HepG2 (cell line): Measurements from ENCODE around the gene CTNNBIP1. TPM values are rescaled to one million over a fixed set of nuclear protein-coding genes. Genes with fewer than 3 reads are reported as not detected.

Experiments used
- AKNA ChIP-seq: sonication (generic); formaldehyde crosslinking; IDR thresholded peaks from 2 replicates; pipeline ENCODE4 v1.4.0; 2020; ENCODE audit warnings: missing genetic modification reagents, borderline replicate concordance
- BCL6 ChIP-seq: IDR thresholded peaks from 2 replicates; pipeline ENCODE4 v1.6.1; 2016; ENCODE audit warnings: missing genetic modification reagents, missing compliant biosample characterization
- TBP ChIP-seq: sonication (generic); formaldehyde crosslinking; IDR thresholded peaks from 2 replicates; pipeline ENCODE4 v1.5.0; 2020; ENCODE audit warnings: missing genetic modification reagents
- ZNF18 ChIP-seq: sonication (generic); formaldehyde crosslinking; IDR thresholded peaks from 2 replicates; pipeline ENCODE4 v1.8.0; 2022; ENCODE audit warnings: mild to moderate bottlenecking, missing genetic modification reagents; ENCODE audit not compliant: insufficient replicate concordance
- ZNF569 ChIP-seq: sonication (generic); formaldehyde crosslinking; IDR thresholded peaks from 2 replicates; pipeline ENCODE4 v1.5.0; 2020; ENCODE audit warnings: mild to moderate bottlenecking, missing genetic modification reagents, moderate library complexity, borderline replicate concordance
- ZNF768 ChIP-seq: sonication (generic); formaldehyde crosslinking; IDR thresholded peaks from 2 replicates; pipeline ENCODE4 v1.4.0; 2020; ENCODE audit warnings: missing genetic modification reagents
- ZNF773 ChIP-seq: sonication (generic); formaldehyde crosslinking; IDR thresholded peaks from 2 replicates; pipeline ENCODE4 v1.4.0; 2020; ENCODE audit warnings: missing genetic modification reagents, borderline replicate concordance
- polyA plus RNA-seq, 8 experiments: library from polyadenylated mRNA; depleted of rRNA in 3 of 8; stranded (reverse) in 7 of 8; unstranded in 1 of 8; fragments of >200 nt; fragmentation: Illumina TruSeq in 4 of 8; extraction: Trizol in 4 of 8; gene quantifications; 2 replicates each; pipeline versions ENCODE4 v1.2.1 to v1.2.3, GENCODE V29; 2011 to 2016; ENCODE audit warnings: low read depth in 4 of 8, missing spikeins in 1 of 8, mixed read lengths in 1 of 8; ENCODE audit not compliant: insufficient read depth in 1 of 8
- total RNA-seq, 5 experiments: library from RNA; depleted of rRNA; stranded (reverse); fragments of >200 nt; fragmentation: Illumina TruSeq; extraction: Trizol; gene quantifications; 2 replicates each; pipeline ENCODE4 v1.2.3, GENCODE V29; 2016; ENCODE audit warnings: low read depth in 1 of 5
- TF ChIP-seq, protein P1 (sequence below): sonication (generic); formaldehyde crosslinking; IDR thresholded peaks from 2 replicates; pipeline ENCODE4 v1.4.0; 2020; ENCODE audit warnings: missing genetic modification reagents
- TF ChIP-seq, protein P2 (sequence below): sonication (generic); formaldehyde crosslinking; IDR thresholded peaks from 2 replicates; pipeline ENCODE4 v1.4.0; 2020; ENCODE audit warnings: missing genetic modification reagents

CTNNBIP1 gene
- total and polyA plus RNA-seq, 2 of the 13 experiments (the other 11 are each of a cell fraction or from before 2014, with no cell fraction given) = 71.7 to 83.0 TPM

- no peak for TF ChIP-seq TBP (CRISPR knock-in tag)
- TF ChIP-seq, protein P1, sequence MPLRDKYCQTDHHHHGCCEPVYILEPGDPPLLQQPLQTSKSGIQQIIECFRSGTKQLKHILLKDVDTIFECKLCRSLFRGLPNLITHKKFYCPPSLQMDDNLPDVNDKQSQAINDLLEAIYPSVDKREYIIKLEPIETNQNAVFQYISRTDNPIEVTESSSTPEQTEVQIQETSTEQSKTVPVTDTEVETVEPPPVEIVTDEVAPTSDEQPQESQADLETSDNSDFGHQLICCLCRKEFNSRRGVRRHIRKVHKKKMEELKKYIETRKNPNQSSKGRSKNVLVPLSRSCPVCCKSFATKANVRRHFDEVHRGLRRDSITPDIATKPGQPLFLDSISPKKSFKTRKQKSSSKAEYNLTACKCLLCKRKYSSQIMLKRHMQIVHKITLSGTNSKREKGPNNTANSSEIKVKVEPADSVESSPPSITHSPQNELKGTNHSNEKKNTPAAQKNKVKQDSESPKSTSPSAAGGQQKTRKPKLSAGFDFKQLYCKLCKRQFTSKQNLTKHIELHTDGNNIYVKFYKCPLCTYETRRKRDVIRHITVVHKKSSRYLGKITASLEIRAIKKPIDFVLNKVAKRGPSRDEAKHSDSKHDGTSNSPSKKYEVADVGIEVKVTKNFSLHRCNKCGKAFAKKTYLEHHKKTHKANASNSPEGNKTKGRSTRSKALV (CRISPR knock-in tag) = peak; percentile 33; the same call in 1 of the 2 replicates
- no peak for TF ChIP-seq ZNF768 (CRISPR knock-in tag)
- TF ChIP-seq, protein P2, sequence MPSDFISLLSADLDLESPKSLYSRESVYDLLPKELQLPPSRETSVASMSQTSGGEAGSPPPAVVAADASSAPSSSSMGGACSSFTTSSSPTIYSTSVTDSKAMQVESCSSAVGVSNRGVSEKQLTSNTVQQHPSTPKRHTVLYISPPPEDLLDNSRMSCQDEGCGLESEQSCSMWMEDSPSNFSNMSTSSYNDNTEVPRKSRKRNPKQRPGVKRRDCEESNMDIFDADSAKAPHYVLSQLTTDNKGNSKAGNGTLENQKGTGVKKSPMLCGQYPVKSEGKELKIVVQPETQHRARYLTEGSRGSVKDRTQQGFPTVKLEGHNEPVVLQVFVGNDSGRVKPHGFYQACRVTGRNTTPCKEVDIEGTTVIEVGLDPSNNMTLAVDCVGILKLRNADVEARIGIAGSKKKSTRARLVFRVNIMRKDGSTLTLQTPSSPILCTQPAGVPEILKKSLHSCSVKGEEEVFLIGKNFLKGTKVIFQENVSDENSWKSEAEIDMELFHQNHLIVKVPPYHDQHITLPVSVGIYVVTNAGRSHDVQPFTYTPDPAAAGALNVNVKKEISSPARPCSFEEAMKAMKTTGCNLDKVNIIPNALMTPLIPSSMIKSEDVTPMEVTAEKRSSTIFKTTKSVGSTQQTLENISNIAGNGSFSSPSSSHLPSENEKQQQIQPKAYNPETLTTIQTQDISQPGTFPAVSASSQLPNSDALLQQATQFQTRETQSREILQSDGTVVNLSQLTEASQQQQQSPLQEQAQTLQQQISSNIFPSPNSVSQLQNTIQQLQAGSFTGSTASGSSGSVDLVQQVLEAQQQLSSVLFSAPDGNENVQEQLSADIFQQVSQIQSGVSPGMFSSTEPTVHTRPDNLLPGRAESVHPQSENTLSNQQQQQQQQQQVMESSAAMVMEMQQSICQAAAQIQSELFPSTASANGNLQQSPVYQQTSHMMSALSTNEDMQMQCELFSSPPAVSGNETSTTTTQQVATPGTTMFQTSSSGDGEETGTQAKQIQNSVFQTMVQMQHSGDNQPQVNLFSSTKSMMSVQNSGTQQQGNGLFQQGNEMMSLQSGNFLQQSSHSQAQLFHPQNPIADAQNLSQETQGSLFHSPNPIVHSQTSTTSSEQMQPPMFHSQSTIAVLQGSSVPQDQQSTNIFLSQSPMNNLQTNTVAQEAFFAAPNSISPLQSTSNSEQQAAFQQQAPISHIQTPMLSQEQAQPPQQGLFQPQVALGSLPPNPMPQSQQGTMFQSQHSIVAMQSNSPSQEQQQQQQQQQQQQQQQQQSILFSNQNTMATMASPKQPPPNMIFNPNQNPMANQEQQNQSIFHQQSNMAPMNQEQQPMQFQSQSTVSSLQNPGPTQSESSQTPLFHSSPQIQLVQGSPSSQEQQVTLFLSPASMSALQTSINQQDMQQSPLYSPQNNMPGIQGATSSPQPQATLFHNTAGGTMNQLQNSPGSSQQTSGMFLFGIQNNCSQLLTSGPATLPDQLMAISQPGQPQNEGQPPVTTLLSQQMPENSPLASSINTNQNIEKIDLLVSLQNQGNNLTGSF (CRISPR knock-in tag) = no peak
- no peak for TF ChIP-seq ZNF18 (CRISPR knock-in tag)
- no peak for TF ChIP-seq AKNA
- TF ChIP-seq BCL6 (CRISPR knock-in tag) = peak; percentile 96
- TF ChIP-seq ZNF773 = no peak
- no peak for TF ChIP-seq ZNF569 (CRISPR knock-in tag)
Observed at GRCh38 chr1:9929431-9930385, 19.6 kb upstream of the CTNNBIP1 start (continued).
